ENCODE data around the gene EEF1A1. TPM values are rescaled to one million over a fixed set of nuclear protein-coding genes. Genes with fewer than 3 reads are reported as not detected.
A peak's percentile ranks its signal among the peaks of the same experiment; 100 is the strongest.

The EEF1A1 gene
- total RNA-seq, 1 experiment from 2014 or later: 12,560 TPM

- ATAC-seq: peak; percentile 39
- Histone ChIP-seq H3K27ac (ENCODE audit: low read depth, low read length) (peak overlapping the region; percentile 50), H3K9ac (ENCODE audit: low read length) (0 out of 2 replicates have a peak overlapping the region, but pooled peaks have one; percentile 27), H3K4me2 (ENCODE audit: low read length) (no peak overlapping the region), H3K4me3 (replicated peaks in 1 of 2; ENCODE audit: low read depth in 1 of 2, low read length in 2 of 2) (no peak overlapping the region), H3K4me1 (ENCODE audit: control insufficient read depth in 1 of 2, insufficient read depth in 2 of 2, low read length in 2 of 2) (peaks cover 6 to 46% of the 10 kb centered on the region in 2 experiments; a peak in 3 of 4 replicates), H3K79me2 (ENCODE audit: insufficient read depth, low read length) (peaks cover 20% of the 10 kb centered on the region), H2AFZ (ENCODE audit: low read depth, low read length, poor library complexity, severe bottlenecking) (no peak overlapping the region), H3K9me3 (ENCODE audit: control insufficient read depth in 1 of 2, insufficient read depth in 1 of 2, low read depth in 1 of 2, low read length in 2 of 2) (no peaks in the 10 kb centered on the region), H3K27me3 (ENCODE audit: insufficient read depth, low read length) (no peaks in the 10 kb centered on the region), H3K9me2 (ENCODE audit: insufficient read depth) (no peaks in the 10 kb centered on the region), H4K20me1 (ENCODE audit: insufficient read depth) (peaks cover 19% of the 10 kb centered on the region; the same call in 1 of the 2 replicates), H3K36me3 (ENCODE audit: control insufficient read depth in 1 of 2, insufficient read depth in 2 of 2, low read length in 2 of 2) (peaks cover 14 to 29% of the 10 kb centered on the region in 2 experiments)
- CTCF ChIA-PET: interaction anchor here (1.0 kb wide), 1 partner anchor 138 kb away, joined by 4 read pairs; no protein-coding TSS in a partner anchor
- DNase-seq (ENCODE audit: low read depth, low spot score): no peak
- RAD21 ChIA-PET (ENCODE audit: low non-redundant PET in 1 of 2, low total read pairs in 2 of 2, uncharacterized antibody in 2 of 2, unreplicated experiment in 2 of 2): no interaction called here
- intact Hi-C loops (cut with micrococcal nuclease): loop anchor here (2.0 kb wide), 1 partner anchor 96 kb away; no protein-coding TSS in a partner anchor
- POLR2A ChIA-PET: interaction anchor here (0.6 to 5.2 kb wide), 15 partner anchors 8 to 185 kb away, joined by 3 to 32 read pairs (median 5); partner anchors contain the start of genes MTO1 and SLC17A5
- no TSS peak for BruUV-seq (replicated peaks)
- TF ChIP-seq ELF1 (IDR thresholded peaks at IDR 0.05; ENCODE audit: borderline replicate concordance, low read depth) (no peak), SRF (IDR thresholded peaks at IDR 0.05; ENCODE audit: low read depth) (no peak), YY1 (IDR thresholded peaks at IDR 0.05; ENCODE audit: extremely low read depth, insufficient replicate concordance, low read depth, low read length) (no peak), ZFX (IDR thresholded peaks at IDR 0.05) (no peak), ZNF274 (IDR thresholded peaks at IDR 0.05; ENCODE audit: low read depth, low read length) (no peak), MAX (IDR thresholded peaks at IDR 0.05) (no peak), SP1 (IDR thresholded peaks at IDR 0.05; ENCODE audit: low read depth) (no peak), EGR1 (IDR thresholded peaks at IDR 0.05; ENCODE audit: low read depth) (no peak), REST (IDR thresholded peaks at IDR 0.05; ENCODE audit: low read depth) (no peak), EZH2 (IDR thresholded peaks at IDR 0.05) (no peak), RAD21 (IDR thresholded peaks at IDR 0.05; ENCODE audit: low read depth) (no peak)
Observed at GRCh38 chr6:73514746-73515110, 6.1 kb downstream of the EEF1A1 start.
